Right atrium auricular region (tissue), 2 donors: ENCODE data around the gene OLFM2. TPM values are rescaled to one million over a fixed set of nuclear protein-coding genes. Genes with fewer than 3 reads are reported as not detected.

ENCODE experiments used
- DNase-seq: peaks from one replicate; pipeline ENCODE4 v3.0.0-alpha.2; 2019; ENCODE audit warnings: low spot score
- H3K27ac ChIP-seq, 2 donors: fragments of 200-600 bp; sonication (generic); 1 replicate in 1 of 2; 2 replicates in 1 of 2; pipeline ENCODE4 v1.5.1; 2016 to 2019
- H3K27me3 ChIP-seq, 2 donors: fragments of 200-600 bp; sonication (generic); one replicate each; pipeline versions ENCODE4 v1.5.1 to v1.6.0; 2017 to 2019
- H3K36me3 ChIP-seq: fragments of 200-600 bp; sonication (generic); one replicate; pipeline ENCODE4 v1.5.1; 2016
- H3K4me1 ChIP-seq, 2 donors: fragments of 200-600 bp; sonication (generic); one replicate each; pipeline versions ENCODE4 v1.5.1 to v1.6.0; 2017 to 2019
- H3K4me3 ChIP-seq, 2 donors: fragments of 200-600 bp; sonication (generic); 1 replicate in 1 of 2; 2 replicates in 1 of 2; pipeline ENCODE4 v1.5.1; 2017 to 2019; ENCODE audit warnings: mild to moderate bottlenecking in 1 of 2, moderate library complexity in 1 of 2
- H3K9me3 ChIP-seq, 2 donors: fragments of 200-600 bp; sonication (generic); one replicate each; pipeline ENCODE4 v1.5.1; 2019
- total RNA-seq, 2 donors: library from RNA; depleted of rRNA; stranded (reverse); fragments of >200 nt; gene quantifications; one replicate each; pipeline ENCODE4 v1.1.0, GENCODE V29; 2016
- TF ChIP-seq, protein P1 (sequence below), 2 donors: fragments of 200-600 bp; sonication (generic); IDR thresholded peaks; one replicate each; pipeline ENCODE4 v1.5.1; 2019; ENCODE audit warnings: antibody characterized with exemption in 2 of 2

Gene OLFM2
- total RNA-seq, 2 donors from 2014 or later: 1.4 to 3.5 TPM

- Histone ChIP-seq H3K4me1 (peaks cover 0 to 19% of the 10 kb centered on the region in 2 donors), H3K36me3 (no peaks in the 10 kb centered on the region), H3K9me3 (no peaks in the 10 kb centered on the region), H3K27ac (no peak overlapping the region), H3K4me3 (no peak overlapping the region), H3K27me3 (peaks cover 0 to 11% of the 10 kb centered on the region in 2 donors)
- no peak for DNase-seq
- TF ChIP-seq, protein P1, sequence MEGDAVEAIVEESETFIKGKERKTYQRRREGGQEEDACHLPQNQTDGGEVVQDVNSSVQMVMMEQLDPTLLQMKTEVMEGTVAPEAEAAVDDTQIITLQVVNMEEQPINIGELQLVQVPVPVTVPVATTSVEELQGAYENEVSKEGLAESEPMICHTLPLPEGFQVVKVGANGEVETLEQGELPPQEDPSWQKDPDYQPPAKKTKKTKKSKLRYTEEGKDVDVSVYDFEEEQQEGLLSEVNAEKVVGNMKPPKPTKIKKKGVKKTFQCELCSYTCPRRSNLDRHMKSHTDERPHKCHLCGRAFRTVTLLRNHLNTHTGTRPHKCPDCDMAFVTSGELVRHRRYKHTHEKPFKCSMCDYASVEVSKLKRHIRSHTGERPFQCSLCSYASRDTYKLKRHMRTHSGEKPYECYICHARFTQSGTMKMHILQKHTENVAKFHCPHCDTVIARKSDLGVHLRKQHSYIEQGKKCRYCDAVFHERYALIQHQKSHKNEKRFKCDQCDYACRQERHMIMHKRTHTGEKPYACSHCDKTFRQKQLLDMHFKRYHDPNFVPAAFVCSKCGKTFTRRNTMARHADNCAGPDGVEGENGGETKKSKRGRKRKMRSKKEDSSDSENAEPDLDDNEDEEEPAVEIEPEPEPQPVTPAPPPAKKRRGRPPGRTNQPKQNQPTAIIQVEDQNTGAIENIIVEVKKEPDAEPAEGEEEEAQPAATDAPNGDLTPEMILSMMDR (IDR thresholded peaks at IDR 0.05): no peak
These were observed 19.6 kb downstream of the OLFM2 start for GRCh38 chr19:9916719-9917118.

GRCh38 chr19:9914315-9915207 lies 21.8 kb downstream of the OLFM2 start:
- peak overlapping the region; percentile 16 to 53 for H3K4me3 ChIP-seq
- peak; percentile 62 for DNase-seq
- peaks cover 0 to 19% of the 10 kb centered on the region in 2 donors for H3K4me1 ChIP-seq
- H3K27me3 ChIP-seq: peaks cover 0 to 11% of the 10 kb centered on the region in 2 donors
- H3K9me3 ChIP-seq: no peaks in the 10 kb centered on the region
- H3K36me3 ChIP-seq: no peaks in the 10 kb centered on the region
- H3K27ac ChIP-seq: peak overlapping the region in 1 of 2 donors; percentile 42
- TF ChIP-seq, protein P1 (IDR thresholded peaks at IDR 0.05): peak; percentile 26 to 68

GRCh38 chr19:9914001-9914314 lies 22.4 kb downstream of the OLFM2 start:
- H3K27ac ChIP-seq: peak overlapping the region in 1 of 2 donors; percentile 42
- TF ChIP-seq, protein P1 (IDR thresholded peaks at IDR 0.05): no peak
- H3K4me1 ChIP-seq: peaks cover 0 to 19% of the 10 kb centered on the region in 2 donors
- H3K9me3 ChIP-seq: no peaks in the 10 kb centered on the region
- peaks cover 0 to 11% of the 10 kb centered on the region in 2 donors for H3K27me3 ChIP-seq
- no peak for DNase-seq
- no peaks in the 10 kb centered on the region for H3K36me3 ChIP-seq
- peak overlapping the region; percentile 16 to 53 for H3K4me3 ChIP-seq

DNA sequence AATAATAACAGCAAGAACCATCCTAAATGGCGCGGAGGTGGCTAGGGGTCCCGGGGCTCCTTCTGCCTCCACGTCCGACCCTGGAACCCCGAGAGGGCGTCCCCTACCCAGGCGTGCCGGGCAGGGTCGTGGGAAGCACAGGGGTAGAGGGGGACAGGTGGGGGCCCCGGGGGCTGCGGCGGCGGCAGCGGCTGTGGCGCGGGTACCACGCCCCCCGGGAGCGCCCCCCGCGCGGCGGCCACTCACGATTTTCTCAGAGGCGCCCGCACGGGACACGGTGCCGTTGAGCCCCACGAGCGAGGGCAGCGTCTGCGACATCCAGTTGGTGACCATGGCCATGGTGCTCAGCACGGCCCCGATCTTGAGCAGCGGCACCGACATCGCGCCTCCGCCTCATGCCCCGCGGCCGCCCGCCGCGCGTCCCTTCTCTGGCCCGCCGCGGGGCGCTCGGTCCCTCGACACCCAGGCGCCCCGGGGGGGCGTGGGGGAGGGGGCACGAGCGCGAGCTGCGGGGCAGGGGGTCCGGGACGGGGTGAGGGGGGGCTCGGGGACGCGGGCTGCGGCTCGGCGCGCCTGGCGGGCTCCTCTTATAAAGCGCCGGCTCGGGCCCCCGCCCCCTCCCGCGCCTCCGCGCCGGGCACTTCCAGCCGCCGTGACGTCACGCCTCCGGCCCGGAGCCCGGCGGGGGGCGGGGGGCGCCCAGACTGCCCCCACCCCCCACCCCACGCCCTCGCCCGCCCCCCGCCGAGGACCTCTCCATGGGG lies 22.9 kb downstream of the OLFM2 start:
- Histone ChIP-seq H3K4me1 (peaks cover 0 to 19% of the 10 kb centered on the region in 2 donors), H3K4me3 (peak overlapping the region; percentile 16 to 53), H3K27me3 (peaks cover 0 to 11% of the 10 kb centered on the region in 2 donors), H3K36me3 (no peaks in the 10 kb centered on the region), H3K27ac (peak overlapping the region in 1 of 2 donors; percentile 42), H3K9me3 (no peaks in the 10 kb centered on the region)
- TF ChIP-seq, protein P1 (IDR thresholded peaks at IDR 0.05): no peak
- DNase-seq: no peak

- no peak overlapping the region for H3K27ac ChIP-seq
- DNase-seq: no peak
- peaks cover 0 to 19% of the 10 kb centered on the region in 2 donors for H3K4me1 ChIP-seq
- H3K4me3 ChIP-seq: peak overlapping the region in 1 of 2 donors; percentile 53
- no peaks in the 10 kb centered on the region for H3K9me3 ChIP-seq
- no peaks in the 10 kb centered on the region for H3K36me3 ChIP-seq
- TF ChIP-seq, protein P1 (IDR thresholded peaks at IDR 0.05): no peak
- peaks cover 0 to 11% of the 10 kb centered on the region in 2 donors for H3K27me3 ChIP-seq
These were observed 23.6 kb downstream of the OLFM2 start for GRCh38 chr19:9912551-9913236.
